IPS DF 6.9 (cell line): ENCODE data around the gene PLCG2.
"Not testable (repeated sequence)": the region's sequence is repeated elsewhere in the genome, so short reads cannot be mapped to it uniquely, and the experiment has no call there.

Experiments used
- DNase-seq: peaks from one replicate; pipeline ENCODE4 v3.0.0-alpha.2; 2013; ENCODE audit warnings: low read depth, low spot score
- H3K27ac ChIP-seq: one replicate; pipeline ENCODE4 v1.5.1; 2013; ENCODE audit warnings: low read length, control low read depth
- H3K27me3 ChIP-seq: 2 replicates; pipeline ENCODE4 v1.6.1; 2013; ENCODE audit warnings: mild to moderate bottlenecking, low read length; ENCODE audit not compliant: control insufficient read depth, insufficient read depth
- H3K36me3 ChIP-seq: 2 replicates; pipeline ENCODE4 v1.6.1; 2013; ENCODE audit warnings: low read length; ENCODE audit not compliant: control insufficient read depth, insufficient read depth
- H3K4me1 ChIP-seq: 2 replicates; pipeline ENCODE4 v1.6.1; 2013; ENCODE audit warnings: low read length; ENCODE audit not compliant: control insufficient read depth, insufficient read depth
- H3K4me3 ChIP-seq: 2 replicates; pipeline ENCODE4 v1.5.1; 2013; ENCODE audit warnings: mild to moderate bottlenecking, low read length
- H3K9me3 ChIP-seq: 2 replicates; pipeline ENCODE4 v1.6.1; 2013; ENCODE audit warnings: low read length, inconsistent platforms; ENCODE audit not compliant: control insufficient read depth, insufficient read depth
- WGBS: extraction: QIAGEN DNeasy Blood & Tissue Kit; methylation state at CpG from one replicate; pipeline ENCODE4 v1.1.7; 2013; ENCODE audit warnings: mixed read lengths, missing lambda C conversion rate; ENCODE audit not compliant: insufficient read length, insufficient coverage; 5-methylcytosine and 5-hydroxymethylcytosine counted together

PLCG2 gene

GRCh38 chr16:81876273-81876900, 97.3 kb downstream of the PLCG2 start:
- H3K27ac ChIP-seq: no peak overlapping the region
- DNase-seq: no peak
- no peak overlapping the region for H3K4me3 ChIP-seq
- H3K9me3 ChIP-seq: no peaks in the 10 kb centered on the region
- H3K36me3 ChIP-seq: no peaks in the 10 kb centered on the region
- peaks cover 5% of the 10 kb centered on the region; the same call in 1 of the 2 replicates for H3K4me1 ChIP-seq
- H3K27me3 ChIP-seq: no peaks in the 10 kb centered on the region
- no CpG with 5 or more reads among the region's 10 CpGs for WGBS

DNA sequence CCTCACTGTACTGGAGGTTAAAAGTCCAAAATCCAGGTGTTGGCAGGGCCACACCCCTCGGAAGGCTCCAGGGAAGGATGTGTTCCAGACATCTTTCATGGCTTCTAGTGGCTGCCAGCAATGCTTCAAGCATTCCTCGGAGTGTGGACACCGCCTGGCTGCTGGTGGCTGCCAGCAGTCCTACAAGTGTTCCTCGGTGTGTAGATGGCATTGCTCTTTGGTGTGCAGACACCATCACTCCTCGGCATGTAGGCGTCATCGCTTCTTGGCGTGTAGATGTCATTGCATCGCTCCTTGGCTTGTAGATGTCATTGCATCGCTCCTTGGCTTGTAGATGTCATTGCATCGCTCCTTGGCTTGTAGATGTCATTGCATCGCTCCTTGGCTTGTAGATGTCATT, 98.4 kb downstream of the PLCG2 start:
- H3K9me3 ChIP-seq, H3K27ac ChIP-seq, H3K27me3 ChIP-seq, H3K36me3 ChIP-seq, DNase-seq, H3K4me1 ChIP-seq, H3K4me3 ChIP-seq: not testable (repeated sequence)
- no CpG with 5 or more reads among the region's 12 CpGs for WGBS

DNA sequence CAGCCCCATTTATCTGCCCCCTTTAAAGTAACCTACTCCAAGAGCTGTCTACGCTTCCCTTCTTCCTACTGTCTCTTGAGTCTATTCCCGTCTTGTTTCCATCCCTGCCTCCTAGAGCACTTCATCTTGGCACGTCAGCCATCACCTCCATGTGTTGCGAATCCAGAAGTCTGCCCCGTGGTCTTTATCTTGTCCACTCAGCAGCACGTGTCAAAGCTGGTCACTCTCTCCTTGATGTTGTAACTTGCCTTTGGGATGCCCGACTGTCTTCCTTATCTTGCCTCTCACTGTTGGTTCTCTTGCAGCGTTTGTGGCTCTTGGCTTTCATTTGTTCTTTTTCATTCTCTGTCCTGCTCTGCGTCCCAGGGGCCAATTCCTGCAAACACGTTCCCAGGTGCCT, 99.4 kb downstream of the PLCG2 start:
- H3K27me3 ChIP-seq: no peaks in the 10 kb centered on the region
- no CpG with 5 or more reads among the region's 10 CpGs for WGBS
- no peak overlapping the region for H3K27ac ChIP-seq
- no peak overlapping the region for H3K4me3 ChIP-seq
- no peaks in the 10 kb centered on the region for H3K9me3 ChIP-seq
- no peaks in the 10 kb centered on the region for H3K36me3 ChIP-seq
- H3K4me1 ChIP-seq: peaks cover 5% of the 10 kb centered on the region; the same call in 1 of the 2 replicates
- DNase-seq: no peak

DNA sequence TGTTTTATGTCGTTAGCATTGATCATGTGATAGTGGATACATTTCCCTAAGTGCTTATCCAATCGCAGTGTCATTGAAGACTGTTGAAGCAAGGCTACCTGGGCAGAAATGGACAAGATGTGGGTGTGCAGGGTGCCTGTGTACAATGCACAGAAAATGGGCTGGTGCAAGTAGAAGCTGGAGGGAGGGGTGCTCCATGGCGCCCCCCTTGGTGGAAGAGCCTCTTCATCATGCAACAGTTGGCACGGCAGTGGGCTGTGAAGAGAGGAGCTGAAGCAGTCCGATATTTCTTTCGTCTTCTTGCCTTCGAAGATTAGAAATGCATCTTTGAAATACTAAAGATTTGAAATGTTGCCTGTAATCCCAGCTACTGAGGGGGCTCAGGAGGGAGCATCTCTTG, 100.5 kb downstream of the PLCG2 start:
- Histone ChIP-seq H3K27ac (no peak overlapping the region), H3K36me3 (no peaks in the 10 kb centered on the region), H3K9me3 (no peaks in the 10 kb centered on the region), H3K27me3 (no peaks in the 10 kb centered on the region), H3K4me3 (no peak overlapping the region), H3K4me1 (peaks cover 3% of the 10 kb centered on the region; the same call in 1 of the 2 replicates)
- no peak for DNase-seq
- WGBS: no CpG with 5 or more reads among the region's 7 CpGs

GRCh38 chr16:81880816-81881215, 101.7 kb downstream of the PLCG2 start:
- Histone ChIP-seq H3K27ac (no peak overlapping the region), H3K27me3 (no peaks in the 10 kb centered on the region), H3K4me1 (peaks cover 3% of the 10 kb centered on the region; the same call in 1 of the 2 replicates), H3K4me3 (no peak overlapping the region), H3K9me3 (no peaks in the 10 kb centered on the region), H3K36me3 (no peaks in the 10 kb centered on the region)
- no peak for DNase-seq
- no CpG with 5 or more reads among the region's 13 CpGs for WGBS

- no peaks in the 10 kb centered on the region for H3K36me3 ChIP-seq
- no peak overlapping the region for H3K27ac ChIP-seq
- no CpG with 5 or more reads among the region's 2 CpGs for WGBS
- peaks cover 3% of the 10 kb centered on the region; the same call in 1 of the 2 replicates for H3K4me1 ChIP-seq
- no peaks in the 10 kb centered on the region for H3K27me3 ChIP-seq
- H3K4me3 ChIP-seq: no peak overlapping the region
- DNase-seq: no peak
- H3K9me3 ChIP-seq: no peaks in the 10 kb centered on the region
Measured at GRCh38 chr16:81881228-81881627, 102.1 kb downstream of the PLCG2 start.

- DNase-seq: no peak
- Histone ChIP-seq H3K9me3 (no peaks in the 10 kb centered on the region), H3K27me3 (no peaks in the 10 kb centered on the region), H3K4me1 (peaks cover 3% of the 10 kb centered on the region; the same call in 1 of the 2 replicates), H3K27ac (no peak overlapping the region), H3K4me3 (no peak overlapping the region), H3K36me3 (no peaks in the 10 kb centered on the region)
- no CpG with 5 or more reads among the region's 5 CpGs for WGBS
Measured at GRCh38 chr16:81882559-81882958, 103.5 kb downstream of the PLCG2 start.

- no peaks in the 10 kb centered on the region for H3K9me3 ChIP-seq
- no peak overlapping the region for H3K4me3 ChIP-seq
- DNase-seq: no peak
- no peaks in the 10 kb centered on the region for H3K36me3 ChIP-seq
- WGBS: no CpG with 5 or more reads among the region's 6 CpGs
- peaks cover 3% of the 10 kb centered on the region; the same call in 1 of the 2 replicates for H3K4me1 ChIP-seq
- no peaks in the 10 kb centered on the region for H3K27me3 ChIP-seq
- no peak overlapping the region for H3K27ac ChIP-seq
Measured at GRCh38 chr16:81883235-81883634, 104.1 kb downstream of the PLCG2 start.

GRCh38 chr16:81885976-81886586, 107.0 kb downstream of the PLCG2 start:
- Histone ChIP-seq H3K4me3 (no peak overlapping the region), H3K27me3 (no peaks in the 10 kb centered on the region), H3K27ac (no peak overlapping the region), H3K4me1 (peaks cover 2% of the 10 kb centered on the region; the same call in 1 of the 2 replicates), H3K9me3 (no peaks in the 10 kb centered on the region), H3K36me3 (no peaks in the 10 kb centered on the region)
- no CpG with 5 or more reads among the region's 9 CpGs for WGBS
- DNase-seq: no peak

DNA sequence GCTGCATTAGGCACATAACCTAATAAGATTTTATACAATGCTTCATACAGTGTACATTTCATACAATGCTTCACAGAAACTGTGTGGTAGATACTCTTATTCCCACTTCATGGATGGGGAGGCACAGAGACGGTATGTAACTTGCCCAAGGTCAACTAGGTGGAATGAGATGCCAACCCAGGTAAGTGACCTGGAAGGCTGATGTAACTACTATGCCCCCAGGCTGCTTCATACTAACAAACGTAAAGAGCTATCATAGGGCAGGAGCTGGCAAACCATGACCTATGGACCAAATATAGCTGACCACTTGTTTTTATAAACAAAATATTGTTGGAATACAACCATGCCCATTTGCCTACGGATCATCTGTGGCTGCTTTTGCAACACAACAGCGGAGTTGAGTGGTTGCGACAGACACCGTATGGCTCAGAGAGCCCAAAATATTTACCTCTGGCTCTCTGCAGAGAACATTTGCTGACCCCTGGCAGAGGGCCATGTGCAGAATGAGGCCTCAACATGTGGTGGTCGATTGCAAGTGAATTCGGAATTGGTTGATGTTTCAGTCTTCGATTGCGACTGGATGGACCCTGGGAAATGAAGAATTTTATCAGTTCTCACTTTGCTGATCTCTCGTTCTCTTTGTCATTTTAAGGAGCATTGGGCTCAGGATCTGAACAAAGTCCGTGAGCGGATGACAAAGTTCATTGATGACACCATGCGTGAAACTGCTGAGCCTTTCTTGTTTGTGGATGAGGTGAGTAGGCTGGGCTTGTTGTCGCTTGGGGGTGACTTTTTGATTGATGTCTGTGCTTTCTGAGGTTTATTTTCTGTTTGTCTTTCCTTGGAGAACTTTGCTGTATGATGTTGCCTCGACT, 109.7 kb downstream of the PLCG2 start:
- no CpG with 5 or more reads among the region's 16 CpGs for WGBS
- no peak for DNase-seq
- Histone ChIP-seq H3K4me3 (no peak overlapping the region), H3K27ac (no peak overlapping the region), H3K27me3 (no peaks in the 10 kb centered on the region), H3K36me3 (no peaks in the 10 kb centered on the region), H3K9me3 (no peaks in the 10 kb centered on the region), H3K4me1 (peaks cover 2% of the 10 kb centered on the region; the same call in 1 of the 2 replicates)
